ENCODE results near the gene SPTSSA. TPM values are rescaled to one million over a fixed set of nuclear protein-coding genes. Genes with fewer than 3 reads are reported as not detected.

The SPTSSA gene
- total RNA-seq, 1 donor: 10.5 TPM

DNA sequence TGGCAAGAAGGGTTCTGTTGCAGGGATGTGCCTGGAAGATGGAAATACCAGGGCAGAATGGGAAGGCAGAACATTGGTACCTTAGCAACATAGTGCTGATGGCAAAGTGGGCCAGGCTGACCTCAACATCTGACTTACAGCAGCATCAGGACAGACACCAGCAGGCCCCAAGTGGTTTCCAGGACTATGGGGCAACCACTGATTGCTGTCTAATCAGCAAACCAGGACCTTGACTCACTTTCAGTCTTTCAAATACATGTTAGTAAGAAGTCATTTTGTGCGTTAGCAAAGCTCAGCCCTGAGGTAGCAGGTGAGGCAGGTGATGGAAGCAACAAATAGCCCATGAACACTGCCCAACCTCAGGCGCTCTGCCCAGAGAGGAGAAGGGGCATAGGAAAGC, 4.7 kb upstream of the SPTSSA start:
- Histone ChIP-seq H3K4me2 (ENCODE audit: insufficient read depth, low read length) (no peak overlapping the region), H3K9me3 (ENCODE audit: low read depth, low read length) (no peaks in the 10 kb centered on the region), H3K79me2 (ENCODE audit: insufficient read depth, low read length) (no peaks in the 10 kb centered on the region), H4K20me1 (ENCODE audit: insufficient read depth, low read length) (no peaks in the 10 kb centered on the region), H2AFZ (ENCODE audit: low read length) (no peak overlapping the region), H3K36me3 (ENCODE audit: insufficient read depth, low read length) (no peaks in the 10 kb centered on the region), H3K27me3 (ENCODE audit: insufficient read depth, low read length) (no peaks in the 10 kb centered on the region), H3K27ac (ENCODE audit: low read depth, low read length) (no peak overlapping the region), H3K4me3 (ENCODE audit: insufficient read depth, low read length) (no peak overlapping the region), H3K4me1 (ENCODE audit: insufficient read depth, low read length) (peaks cover 4% of the 10 kb centered on the region)
- DNase-seq (ENCODE audit: insufficient read length, low spot score, missing footprints): peak; percentile 42
- TF ChIP-seq, protein P1, sequence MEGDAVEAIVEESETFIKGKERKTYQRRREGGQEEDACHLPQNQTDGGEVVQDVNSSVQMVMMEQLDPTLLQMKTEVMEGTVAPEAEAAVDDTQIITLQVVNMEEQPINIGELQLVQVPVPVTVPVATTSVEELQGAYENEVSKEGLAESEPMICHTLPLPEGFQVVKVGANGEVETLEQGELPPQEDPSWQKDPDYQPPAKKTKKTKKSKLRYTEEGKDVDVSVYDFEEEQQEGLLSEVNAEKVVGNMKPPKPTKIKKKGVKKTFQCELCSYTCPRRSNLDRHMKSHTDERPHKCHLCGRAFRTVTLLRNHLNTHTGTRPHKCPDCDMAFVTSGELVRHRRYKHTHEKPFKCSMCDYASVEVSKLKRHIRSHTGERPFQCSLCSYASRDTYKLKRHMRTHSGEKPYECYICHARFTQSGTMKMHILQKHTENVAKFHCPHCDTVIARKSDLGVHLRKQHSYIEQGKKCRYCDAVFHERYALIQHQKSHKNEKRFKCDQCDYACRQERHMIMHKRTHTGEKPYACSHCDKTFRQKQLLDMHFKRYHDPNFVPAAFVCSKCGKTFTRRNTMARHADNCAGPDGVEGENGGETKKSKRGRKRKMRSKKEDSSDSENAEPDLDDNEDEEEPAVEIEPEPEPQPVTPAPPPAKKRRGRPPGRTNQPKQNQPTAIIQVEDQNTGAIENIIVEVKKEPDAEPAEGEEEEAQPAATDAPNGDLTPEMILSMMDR (IDR thresholded peaks at IDR 0.05; ENCODE audit: extremely low read depth, low read depth, low read length): no peak

DNA sequence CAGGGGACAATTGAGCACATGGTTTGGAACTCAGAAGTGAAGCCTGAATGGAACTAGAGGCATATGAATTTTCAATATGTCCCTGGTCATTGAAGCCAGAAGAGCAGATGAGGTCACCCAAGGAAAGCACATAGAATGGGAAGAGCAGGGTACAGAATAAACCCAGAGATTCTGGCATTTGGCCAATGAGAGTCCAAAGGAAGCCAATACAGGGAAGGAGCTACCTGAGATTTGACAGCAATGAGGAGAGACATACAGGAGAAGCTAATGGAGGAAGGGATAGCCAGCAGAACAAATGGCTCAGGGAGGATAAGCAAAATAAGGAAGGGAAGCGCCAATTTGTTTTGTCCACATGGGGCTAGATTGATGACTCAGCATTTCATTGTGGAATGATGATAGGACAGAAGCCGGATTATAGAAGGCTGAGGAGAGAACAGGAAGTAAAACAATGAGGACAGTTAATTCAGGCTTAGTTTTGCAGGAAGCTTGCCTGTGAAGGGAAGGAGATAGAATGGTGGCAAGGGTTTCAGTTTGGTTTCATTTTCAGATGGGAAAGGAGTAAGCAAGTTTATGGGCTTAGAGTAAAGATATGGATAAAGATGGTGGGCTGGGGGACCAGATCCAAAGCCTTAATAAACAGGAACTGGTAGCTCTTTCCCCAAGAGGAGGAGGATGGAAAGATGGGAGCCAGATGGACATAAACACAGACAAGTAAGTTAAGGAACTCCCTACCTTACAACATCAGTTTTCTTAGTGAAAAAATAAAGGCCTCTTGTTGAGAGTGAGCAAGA, 3.2 kb upstream of the SPTSSA start:
- Histone ChIP-seq H3K4me2 (ENCODE audit: insufficient read depth, low read length) (peak overlapping the region; percentile 20), H3K36me3 (ENCODE audit: insufficient read depth, low read length) (no peaks in the 10 kb centered on the region), H3K9me3 (ENCODE audit: low read depth, low read length) (no peaks in the 10 kb centered on the region), H3K4me1 (ENCODE audit: insufficient read depth, low read length) (peaks cover 11% of the 10 kb centered on the region), H3K27ac (ENCODE audit: low read depth, low read length) (no peak overlapping the region), H2AFZ (ENCODE audit: low read length) (peak overlapping the region; percentile 81), H4K20me1 (ENCODE audit: insufficient read depth, low read length) (peaks cover 5% of the 10 kb centered on the region), H3K79me2 (ENCODE audit: insufficient read depth, low read length) (peaks cover 14% of the 10 kb centered on the region), H3K27me3 (ENCODE audit: insufficient read depth, low read length) (no peaks in the 10 kb centered on the region), H3K4me3 (ENCODE audit: insufficient read depth, low read length) (no peak overlapping the region)
- DNase-seq (ENCODE audit: insufficient read length, low spot score, missing footprints): no peak
- TF ChIP-seq, protein P1 (IDR thresholded peaks at IDR 0.05; ENCODE audit: extremely low read depth, low read depth, low read length): no peak

DNA sequence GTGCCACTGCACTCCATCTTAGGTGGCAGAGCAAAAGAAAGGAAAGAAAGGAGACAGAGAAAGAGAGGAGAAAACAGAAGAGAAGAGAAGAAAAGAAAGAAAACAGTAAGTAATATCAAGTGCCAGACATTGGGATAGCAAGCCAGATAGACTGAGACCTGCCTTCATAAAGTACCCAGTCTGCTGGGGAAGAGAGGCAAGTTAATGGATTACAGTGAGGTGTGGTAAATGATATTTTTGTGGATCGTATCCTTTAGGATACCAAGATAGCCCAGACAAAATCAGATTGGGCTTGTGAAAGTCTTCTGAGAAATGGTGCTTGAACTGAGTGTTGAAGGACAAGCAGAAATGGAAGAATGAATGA, 1.5 kb upstream of the SPTSSA start:
- H3K4me3 ChIP-seq (ENCODE audit: insufficient read depth, low read length): no peak overlapping the region
- TF ChIP-seq, protein P1 (IDR thresholded peaks at IDR 0.05; ENCODE audit: extremely low read depth, low read depth, low read length): no peak
- peaks cover 5% of the 10 kb centered on the region for H4K20me1 ChIP-seq (ENCODE audit: insufficient read depth, low read length)
- H3K27ac ChIP-seq (ENCODE audit: low read depth, low read length): no peak overlapping the region
- peaks cover 30% of the 10 kb centered on the region for H3K79me2 ChIP-seq (ENCODE audit: insufficient read depth, low read length)
- no peak overlapping the region for H2AFZ ChIP-seq (ENCODE audit: low read length)
- no peak overlapping the region for H3K4me2 ChIP-seq (ENCODE audit: insufficient read depth, low read length)
- peaks cover 21% of the 10 kb centered on the region for H3K4me1 ChIP-seq (ENCODE audit: insufficient read depth, low read length)
- DNase-seq (ENCODE audit: insufficient read length, low spot score, missing footprints): no peak
- no peaks in the 10 kb centered on the region for H3K9me3 ChIP-seq (ENCODE audit: low read depth, low read length)
- H3K36me3 ChIP-seq (ENCODE audit: insufficient read depth, low read length): no peaks in the 10 kb centered on the region
- no peaks in the 10 kb centered on the region for H3K27me3 ChIP-seq (ENCODE audit: insufficient read depth, low read length)

DNA sequence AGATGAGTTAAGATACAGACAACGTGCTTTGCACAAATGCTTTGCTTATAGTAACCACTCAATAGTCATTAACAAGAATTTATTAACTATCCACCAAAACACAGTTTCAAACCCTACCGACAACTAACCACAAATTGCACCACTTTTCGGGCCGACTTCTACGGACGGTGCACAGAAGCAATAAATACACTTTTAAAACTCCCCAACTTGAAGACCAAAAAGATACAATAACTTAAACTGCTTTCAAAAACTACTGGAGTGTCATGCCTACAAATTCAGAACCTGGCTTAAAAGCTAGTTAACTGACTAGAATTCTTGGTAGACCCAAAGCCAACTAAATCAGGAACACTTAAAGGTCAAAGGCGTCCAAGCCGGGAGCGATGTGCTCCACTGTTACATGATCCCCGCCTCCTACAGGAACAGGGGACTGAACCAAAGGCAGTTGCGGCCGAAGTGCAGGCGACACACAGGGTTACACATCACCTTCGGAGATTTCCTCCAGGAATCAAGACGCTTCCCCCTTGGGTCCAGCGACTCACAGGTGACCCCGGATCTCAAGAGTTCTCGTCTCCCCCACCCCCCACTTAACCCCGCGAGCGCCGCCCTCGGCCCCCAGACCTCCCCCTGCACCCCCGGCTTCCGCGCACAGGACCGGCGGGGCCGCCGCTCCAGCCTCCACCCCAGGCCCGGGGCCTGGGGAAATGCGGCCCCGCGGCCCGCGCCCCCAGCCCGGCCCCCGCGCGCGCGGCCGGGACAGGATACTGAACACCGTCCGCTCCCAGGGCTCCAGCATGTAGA, 507 bp downstream of the SPTSSA start:
- H3K4me2 ChIP-seq (ENCODE audit: insufficient read depth, low read length): peak overlapping the region; percentile 94
- H2AFZ ChIP-seq (ENCODE audit: low read length): peak overlapping the region; percentile 85
- no peaks in the 10 kb centered on the region for H3K9me3 ChIP-seq (ENCODE audit: low read depth, low read length)
- peak; percentile 75 for DNase-seq (ENCODE audit: insufficient read length, low spot score, missing footprints)
- H3K27ac ChIP-seq (ENCODE audit: low read depth, low read length): peak overlapping the region; percentile 85
- peaks cover 10% of the 10 kb centered on the region for H4K20me1 ChIP-seq (ENCODE audit: insufficient read depth, low read length)
- H3K79me2 ChIP-seq (ENCODE audit: insufficient read depth, low read length): peaks cover 45% of the 10 kb centered on the region
- no peaks in the 10 kb centered on the region for H3K27me3 ChIP-seq (ENCODE audit: insufficient read depth, low read length)
- TF ChIP-seq, protein P1 (IDR thresholded peaks at IDR 0.05; ENCODE audit: extremely low read depth, low read depth, low read length): no peak
- peak overlapping the region; percentile 82 for H3K4me3 ChIP-seq (ENCODE audit: insufficient read depth, low read length)
- peaks cover 21% of the 10 kb centered on the region for H3K4me1 ChIP-seq (ENCODE audit: insufficient read depth, low read length)
- peaks cover under 1% of the 10 kb centered on the region for H3K36me3 ChIP-seq (ENCODE audit: insufficient read depth, low read length)
